HUES6 (cell line): ENCODE results near the gene WIPI1.

Experiments
- H3K27ac ChIP-seq: 2 replicates; pipeline ENCODE4 v1.7.0; 2013; ENCODE audit warnings: low read depth, mild to moderate bottlenecking, low read length, inconsistent platforms
- H3K27me3 ChIP-seq: 2 replicates; pipeline ENCODE4 v1.6.1; 2013; ENCODE audit warnings: low read length; ENCODE audit not compliant: control insufficient read depth, insufficient read depth
- H3K36me3 ChIP-seq: 2 replicates; pipeline ENCODE4 v1.6.1; 2013; ENCODE audit warnings: low read length; ENCODE audit not compliant: control insufficient read depth, insufficient read depth
- H3K4me1 ChIP-seq: 2 replicates; pipeline ENCODE4 v1.6.1; 2013; ENCODE audit warnings: low read length; ENCODE audit not compliant: control insufficient read depth, insufficient read depth
- H3K4me3 ChIP-seq: 2 replicates; pipeline ENCODE4 v1.5.1; 2013; ENCODE audit warnings: low read depth, low read length
- H3K9ac ChIP-seq: one replicate; pipeline ENCODE4 v1.6.1; 2013; ENCODE audit warnings: mild to moderate bottlenecking, low read length
- H3K9me3 ChIP-seq: 2 replicates; pipeline ENCODE4 v1.6.1; 2013; ENCODE audit warnings: low read depth, low read length; ENCODE audit not compliant: control insufficient read depth, insufficient read depth

Gene WIPI1

GRCh38 chr17:68396226-68397107 is 60.8 kb downstream of the WIPI1 start:
- H3K9me3 ChIP-seq: peaks cover 4% of the 10 kb centered on the region; the same call in 1 of the 2 replicates
- H3K36me3 ChIP-seq: no peaks in the 10 kb centered on the region
- peaks cover 5% of the 10 kb centered on the region for H3K4me1 ChIP-seq
- H3K4me3 ChIP-seq: no peak overlapping the region
- no peaks in the 10 kb centered on the region for H3K27me3 ChIP-seq
- no peak overlapping the region for H3K27ac ChIP-seq
- no peak overlapping the region for H3K9ac ChIP-seq

- Histone ChIP-seq H3K4me3 (no peak overlapping the region), H3K9ac (no peak overlapping the region), H3K27ac (no peak overlapping the region), H3K9me3 (peaks cover 4% of the 10 kb centered on the region; the same call in 1 of the 2 replicates), H3K4me1 (peaks cover 5% of the 10 kb centered on the region), H3K27me3 (no peaks in the 10 kb centered on the region), H3K36me3 (no peaks in the 10 kb centered on the region)
These were observed 62.5 kb downstream of the WIPI1 start for GRCh38 chr17:68394608-68395331.

- no peaks in the 10 kb centered on the region for H3K27me3 ChIP-seq
- H3K36me3 ChIP-seq: no peaks in the 10 kb centered on the region
- H3K9me3 ChIP-seq: peaks cover 4% of the 10 kb centered on the region; the same call in 1 of the 2 replicates
- no peak overlapping the region for H3K27ac ChIP-seq
- H3K9ac ChIP-seq: no peak overlapping the region
- no peak overlapping the region for H3K4me3 ChIP-seq
- no peaks in the 10 kb centered on the region for H3K4me1 ChIP-seq
These were observed 65.6 kb downstream of the WIPI1 start for GRCh38 chr17:68391561-68392268.

GRCh38 chr17:68390888-68391545 is 66.3 kb downstream of the WIPI1 start:
- Histone ChIP-seq H3K36me3 (no peaks in the 10 kb centered on the region), H3K27ac (no peak overlapping the region), H3K4me1 (no peaks in the 10 kb centered on the region), H3K9ac (no peak overlapping the region), H3K4me3 (no peak overlapping the region), H3K9me3 (peaks cover 4% of the 10 kb centered on the region; the same call in 1 of the 2 replicates), H3K27me3 (no peaks in the 10 kb centered on the region)

GRCh38 chr17:68389041-68389440 is 68.3 kb downstream of the WIPI1 start:
- Histone ChIP-seq H3K4me1 (no peaks in the 10 kb centered on the region), H3K27me3 (no peaks in the 10 kb centered on the region), H3K9me3 (no peaks in the 10 kb centered on the region), H3K4me3 (no peak overlapping the region), H3K9ac (no peak overlapping the region), H3K27ac (no peak overlapping the region), H3K36me3 (no peaks in the 10 kb centered on the region)

GRCh38 chr17:68387435-68388218 is 69.7 kb downstream of the WIPI1 start:
- Histone ChIP-seq H3K4me3 (no peak overlapping the region), H3K27me3 (no peaks in the 10 kb centered on the region), H3K36me3 (no peaks in the 10 kb centered on the region), H3K9ac (no peak overlapping the region), H3K27ac (no peak overlapping the region), H3K9me3 (no peaks in the 10 kb centered on the region), H3K4me1 (no peaks in the 10 kb centered on the region)

- H3K27me3 ChIP-seq: no peaks in the 10 kb centered on the region
- no peaks in the 10 kb centered on the region for H3K9me3 ChIP-seq
- no peak overlapping the region for H3K27ac ChIP-seq
- H3K4me3 ChIP-seq: no peak overlapping the region
- H3K36me3 ChIP-seq: no peaks in the 10 kb centered on the region
- H3K4me1 ChIP-seq: no peaks in the 10 kb centered on the region
- H3K9ac ChIP-seq: no peak overlapping the region
These were observed 71.6 kb downstream of the WIPI1 start for GRCh38 chr17:68385490-68386215.

GRCh38 chr17:68384941-68385340 is 72.4 kb downstream of the WIPI1 start:
- no peak overlapping the region for H3K4me3 ChIP-seq
- H3K27me3 ChIP-seq: no peaks in the 10 kb centered on the region
- H3K36me3 ChIP-seq: no peaks in the 10 kb centered on the region
- H3K9ac ChIP-seq: no peak overlapping the region
- no peak overlapping the region for H3K27ac ChIP-seq
- H3K9me3 ChIP-seq: no peaks in the 10 kb centered on the region
- H3K4me1 ChIP-seq: no peaks in the 10 kb centered on the region

GRCh38 chr17:68384471-68384870 is 72.8 kb downstream of the WIPI1 start:
- H3K27ac ChIP-seq: no peak overlapping the region
- no peaks in the 10 kb centered on the region for H3K36me3 ChIP-seq
- H3K9me3 ChIP-seq: no peaks in the 10 kb centered on the region
- no peak overlapping the region for H3K9ac ChIP-seq
- H3K27me3 ChIP-seq: no peaks in the 10 kb centered on the region
- H3K4me1 ChIP-seq: 0 out of 2 replicates have a peak, but pooled peaks cover under 1% of the 10 kb centered on the region
- H3K4me3 ChIP-seq: no peak overlapping the region
